ENCODE results near the gene MUSK.
"Not testable (repeated sequence)": the region's sequence is repeated elsewhere in the genome, so short reads cannot be mapped to it uniquely, and the experiment has no call there.

Gene MUSK

GRCh38 chr9:110764006-110764405 lies 95.4 kb downstream of the MUSK start:
- DNase-seq: no peak

- no peak for DNase-seq
Observed at GRCh38 chr9:110765926-110766325, 97.3 kb downstream of the MUSK start.

GRCh38 chr9:110767559-110768063 lies 99.0 kb downstream of the MUSK start:
- DNase-seq: no peak

GRCh38 chr9:110768886-110769285 lies 100.3 kb downstream of the MUSK start:
- DNase-seq: no peak

GRCh38 chr9:110769667-110770066 lies 101.1 kb downstream of the MUSK start:
- DNase-seq: no peak

- DNase-seq: no peak
Observed at GRCh38 chr9:110775724-110776123, 107.1 kb downstream of the MUSK start.

- DNase-seq: no peak
Observed at GRCh38 chr9:110776221-110776620, 107.6 kb downstream of the MUSK start.

GRCh38 chr9:110777196-110777875 lies 108.7 kb downstream of the MUSK start:
- DNase-seq: no peak

GRCh38 chr9:110777876-110778215 lies 109.3 kb downstream of the MUSK start:
- no peak for DNase-seq

GRCh38 chr9:110782701-110783100 lies 114.1 kb downstream of the MUSK start:
- DNase-seq: no peak

GRCh38 chr9:110784309-110784708 lies 115.7 kb downstream of the MUSK start:
- DNase-seq: no peak

GRCh38 chr9:110785166-110785565 lies 116.6 kb downstream of the MUSK start:
- no peak for DNase-seq

GRCh38 chr9:110788396-110788795 lies 119.8 kb downstream of the MUSK start:
- DNase-seq: not testable (repeated sequence)

- DNase-seq: no peak
Observed at GRCh38 chr9:110788871-110789270, 120.3 kb downstream of the MUSK start.

GRCh38 chr9:110797611-110798010 lies 129.0 kb downstream of the MUSK start:
- no peak for DNase-seq

- DNase-seq: no peak
Observed at GRCh38 chr9:110799396-110799795, 130.8 kb downstream of the MUSK start.

- no peak for DNase-seq
Observed at GRCh38 chr9:110801426-110801825, 132.8 kb downstream of the MUSK start.

- no peak for DNase-seq
Observed at GRCh38 chr9:110802416-110803035, 133.9 kb downstream of the MUSK start.

- DNase-seq: no peak
Observed at GRCh38 chr9:110807956-110808598, 139.5 kb downstream of the MUSK start.

GRCh38 chr9:110808599-110808980 lies 140.0 kb downstream of the MUSK start:
- no peak for DNase-seq

- DNase-seq: no peak
Observed at GRCh38 chr9:110809038-110809595, 140.5 kb downstream of the MUSK start.

- no peak for DNase-seq
Observed at GRCh38 chr9:110810262-110810976, 141.8 kb downstream of the MUSK start.

GRCh38 chr9:110812886-110813285 lies 144.3 kb downstream of the MUSK start:
- DNase-seq: no peak
